Measurements from ENCODE around the gene SUSD3. TPM values are rescaled to one million over a fixed set of nuclear protein-coding genes. Genes with fewer than 3 reads are reported as not detected.
"Not testable (repeated sequence)": the region's sequence is repeated elsewhere in the genome, so short reads cannot be mapped to it uniquely, and the experiment has no call there.

The SUSD3 gene
- total RNA-seq = 1 to 10 TPM in 1 of 2 donors, under 1 TPM in 1; 0.95 to 2.0 TPM
- long read RNA-seq, partial matches to known transcripts = 0 of 1 reads
- long read RNA-seq, other reads (novel, unspliced or antisense) = 0 of 1 reads

- intact Hi-C loops (cut with DNase I, micrococcal nuclease) = no loop called here
- DNase-seq (peak; percentile 48 to 81), ATAC-seq (peak; percentile 75)
Observed at GRCh38 chr9:93058355-93059010, at the start of gene SUSD3. Gene SUSD3, plus strand, starts transcription at chr9:93058701. Its CDS starts 42 bp downstream, at chr9:93058743.

DNA sequence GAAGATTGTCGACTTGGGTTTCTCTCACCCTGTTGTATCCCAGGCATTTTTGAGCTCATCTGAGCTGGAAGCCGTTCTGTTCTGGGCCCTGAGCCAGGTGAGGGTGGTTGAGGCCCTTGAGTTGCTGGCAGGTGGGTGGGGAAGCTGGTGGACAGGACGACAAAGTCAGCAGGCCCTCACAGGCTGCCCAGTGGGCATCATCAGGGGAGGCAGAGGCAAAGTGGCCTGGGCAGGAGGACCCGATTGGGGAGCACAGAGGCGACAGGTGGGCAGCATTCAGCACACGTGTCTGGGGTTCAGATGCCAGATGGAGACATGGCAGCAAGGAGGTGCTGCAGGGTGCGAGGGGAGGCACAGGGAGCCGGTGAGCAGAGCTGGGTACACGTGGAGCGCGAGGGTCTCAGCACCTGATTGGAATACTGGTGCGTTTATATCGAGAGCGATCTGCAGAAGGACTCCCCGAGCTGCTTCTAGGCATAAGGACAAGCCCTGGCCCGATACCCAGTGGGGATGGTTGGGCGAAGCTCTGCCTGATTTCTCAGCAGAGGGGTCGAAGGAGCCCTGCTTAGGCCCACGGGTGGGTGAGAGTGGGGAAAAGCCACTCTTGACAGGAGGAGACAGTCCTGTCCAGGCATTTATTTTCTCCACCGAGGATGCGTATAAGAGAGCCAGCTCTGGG lies 49.0 kb upstream of the SUSD3 start:
- intact Hi-C loops (cut with DNase I, micrococcal nuclease) = no loop called here
- DNase-seq = no peak
- ATAC-seq = no peak

DNA sequence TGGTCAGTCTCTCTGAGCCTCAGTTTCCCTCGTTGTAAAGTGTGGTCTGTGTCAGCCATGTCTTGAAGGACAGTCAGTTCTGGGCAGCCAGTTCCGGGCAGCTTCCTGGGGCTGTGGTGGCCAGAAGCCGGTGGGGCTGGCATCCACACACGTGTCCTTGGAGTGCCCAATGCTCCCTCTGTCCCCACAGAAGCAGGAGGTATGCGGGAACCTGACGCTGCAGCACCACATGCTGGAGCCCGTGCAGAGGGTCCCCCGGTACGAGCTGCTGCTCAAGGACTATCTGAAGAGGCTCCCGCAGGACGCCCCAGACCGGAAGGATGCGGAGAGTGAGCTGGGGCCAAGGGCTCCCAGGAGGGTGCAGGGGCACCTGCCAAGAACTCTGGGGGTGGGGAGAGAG lies 48.4 kb upstream of the SUSD3 start:
- intact Hi-C loops (cut with DNase I, micrococcal nuclease) = no loop called here
- DNase-seq (no peak), ATAC-seq (no peak)

DNA sequence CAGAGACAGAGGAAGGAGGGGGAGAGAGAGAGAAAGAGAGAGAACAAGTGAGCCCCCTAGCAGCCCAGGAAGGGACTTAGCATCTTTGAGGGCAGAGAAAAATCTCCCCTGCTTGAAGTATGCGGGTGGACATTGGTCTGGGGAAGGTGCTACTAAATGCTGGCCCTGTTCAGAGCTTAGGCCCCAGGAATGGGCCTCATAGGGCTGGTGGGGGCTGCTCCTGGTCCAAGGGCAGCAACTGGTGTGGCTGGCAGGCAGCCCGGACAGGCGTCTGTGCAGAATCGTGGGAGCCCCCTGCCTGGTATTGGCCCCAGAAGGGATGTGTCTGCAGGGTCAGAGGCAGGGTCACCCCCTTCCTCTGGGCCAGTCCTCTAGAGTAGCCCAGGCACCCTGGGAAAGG lies 47.8 kb upstream of the SUSD3 start:
- intact Hi-C loops (cut with DNase I, micrococcal nuclease) = no loop called here
- no peak for ATAC-seq
- DNase-seq = no peak

- DNase-seq (no peak), ATAC-seq (no peak)
- intact Hi-C loops (cut with DNase I, micrococcal nuclease) = no loop called here
Observed at GRCh38 chr9:93011114-93011513, 47.4 kb upstream of the SUSD3 start.

- intact Hi-C loops (cut with DNase I, micrococcal nuclease) = no loop called here
- DNase-seq (no peak), ATAC-seq (no peak)
Observed at GRCh38 chr9:93012963-93013855, 45.3 kb upstream of the SUSD3 start.

- intact Hi-C loops (cut with DNase I, micrococcal nuclease) = no loop called here
- DNase-seq (no peak), ATAC-seq (no peak)
Observed at GRCh38 chr9:93013856-93014582, 44.5 kb upstream of the SUSD3 start.

DNA sequence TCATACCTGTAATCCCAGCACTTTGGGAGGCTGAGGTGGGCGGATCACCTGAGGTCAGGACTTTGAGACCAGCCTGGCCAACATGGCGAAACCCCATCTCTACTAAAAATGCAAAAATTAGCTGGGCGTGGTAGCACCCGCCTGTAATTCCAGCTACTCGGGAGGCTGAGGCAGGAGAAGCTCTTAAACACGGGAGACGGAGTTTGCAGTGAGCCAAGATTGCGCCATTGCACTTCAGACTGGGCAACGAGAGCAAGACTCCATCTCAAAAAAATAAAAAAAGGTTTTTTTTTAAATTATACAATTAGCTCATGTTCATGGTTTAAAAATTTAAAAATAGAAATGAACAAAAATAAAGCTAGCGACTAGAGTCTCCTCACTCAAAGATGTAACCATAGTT lies 43.3 kb upstream of the SUSD3 start:
- intact Hi-C loops (cut with DNase I, micrococcal nuclease); ATAC-seq; DNase-seq: not testable (repeated sequence)

GRCh38 chr9:93017621-93018020 lies 40.9 kb upstream of the SUSD3 start:
- intact Hi-C loops (cut with DNase I, micrococcal nuclease) = no loop called here
- ATAC-seq (no peak), DNase-seq (no peak)

- intact Hi-C loops (cut with DNase I, micrococcal nuclease) = no loop called here
- DNase-seq (no peak), ATAC-seq (no peak)
Observed at GRCh38 chr9:93020151-93020550, 38.4 kb upstream of the SUSD3 start.

DNA sequence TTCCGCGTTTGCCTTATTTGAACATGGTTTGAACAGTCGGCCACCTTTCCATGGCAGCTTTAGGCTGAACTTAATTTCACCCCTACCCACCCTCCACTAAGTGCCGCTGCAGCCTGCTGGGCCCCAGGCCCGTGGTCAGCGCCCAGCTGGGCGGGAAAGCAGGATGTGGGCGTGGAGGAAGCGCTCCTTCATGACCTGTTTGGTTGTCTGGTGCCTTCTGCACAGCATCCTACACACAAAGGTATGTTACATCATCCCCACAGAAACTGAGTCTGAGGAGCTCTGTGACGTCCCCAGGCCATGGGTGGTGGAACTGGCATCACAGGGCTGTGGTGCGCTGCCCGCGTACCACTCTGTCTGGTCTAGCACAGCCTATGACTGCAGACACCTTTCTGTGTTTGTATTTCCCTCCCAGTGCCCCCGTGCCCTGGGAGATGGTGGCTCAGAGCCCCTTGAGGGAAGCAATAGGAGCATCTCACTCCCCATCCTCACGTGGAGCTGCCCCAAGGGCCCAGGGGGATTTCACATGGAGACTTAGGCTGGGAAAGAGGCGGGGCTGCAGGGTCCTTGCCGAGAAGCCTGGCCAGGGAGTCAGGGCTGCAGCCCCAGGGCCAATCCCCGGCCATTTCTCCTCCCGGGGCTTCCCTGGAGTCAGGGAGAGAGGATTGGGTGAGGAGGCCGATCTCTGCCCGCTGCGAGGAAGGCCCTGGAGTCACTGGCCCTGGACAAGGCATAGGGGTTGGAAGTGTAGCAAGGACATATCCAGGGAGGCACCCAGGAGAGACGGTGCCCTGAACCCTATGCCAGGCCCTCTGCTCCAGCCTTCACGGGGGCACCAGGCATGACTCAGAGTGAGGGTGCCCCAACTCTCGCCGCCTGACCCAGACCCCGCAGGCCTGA lies 37.5 kb upstream of the SUSD3 start:
- intact Hi-C loops (cut with DNase I, micrococcal nuclease) = no loop called here
- ATAC-seq = peak; percentile 35
- no peak for DNase-seq

- no peak for ATAC-seq
Observed at GRCh38 chr9:93022066-93022465, 36.4 kb upstream of the SUSD3 start.

DNA sequence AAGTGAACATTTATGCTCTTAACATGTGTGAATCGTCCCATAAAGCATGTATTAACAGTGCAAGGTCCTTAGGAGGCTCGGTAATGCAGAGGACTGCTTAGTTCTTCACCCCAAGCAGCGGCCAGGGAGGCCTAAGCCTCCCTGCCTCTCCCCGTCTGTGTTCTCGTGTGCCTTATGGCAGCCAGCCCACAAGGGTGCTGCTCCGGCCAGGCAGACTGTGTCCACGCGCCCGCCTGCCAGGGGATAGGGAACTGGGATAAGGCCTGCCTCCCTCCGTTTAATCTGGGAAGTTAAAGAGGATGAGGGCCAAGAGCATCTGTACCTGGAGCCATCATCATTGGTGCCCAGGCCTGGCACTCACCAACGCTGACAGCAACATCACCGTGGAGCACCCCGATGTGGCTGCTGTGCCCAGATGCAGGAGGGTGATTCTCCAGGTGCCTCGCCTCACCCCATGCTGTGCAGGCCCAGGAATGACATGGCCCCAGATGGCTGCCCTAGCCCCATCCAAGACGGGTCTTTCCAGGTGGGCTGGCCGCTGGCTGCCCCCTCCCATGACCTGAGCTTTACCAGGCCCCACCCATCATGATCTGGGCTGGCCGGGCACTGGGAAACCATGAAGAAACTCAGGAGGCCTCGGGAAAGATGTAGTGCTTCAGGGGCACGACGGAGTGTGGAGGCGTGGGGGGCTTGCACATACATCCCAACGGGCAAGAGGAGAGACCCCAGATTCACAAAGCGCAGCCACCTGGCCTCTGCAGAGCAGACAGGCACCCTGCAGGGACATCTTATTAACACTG lies 35.6 kb upstream of the SUSD3 start:
- DNase-seq = no peak

More at GRCh38 chr9:93022066-93022465, 36.4 kb upstream of the SUSD3 start:
- intact Hi-C loops (cut with DNase I, micrococcal nuclease) = no loop called here
- no peak for DNase-seq

DNA sequence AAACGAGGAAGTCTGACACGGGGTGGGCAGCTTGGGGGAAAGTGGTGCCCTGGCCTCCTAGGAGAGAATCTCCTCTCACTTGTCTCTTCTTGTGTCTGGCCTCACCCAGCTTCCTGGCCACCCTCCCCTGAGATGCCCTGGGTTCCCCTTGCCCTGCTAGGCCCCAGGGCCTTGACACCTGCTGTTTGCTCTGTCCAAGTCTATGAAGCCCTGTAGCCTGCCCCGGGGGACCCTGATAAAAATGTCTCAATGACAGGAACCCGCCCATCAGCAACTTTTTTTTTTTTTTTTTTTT lies 35.0 kb upstream of the SUSD3 start:
- DNase-seq (no peak), ATAC-seq (no peak)
- intact Hi-C loops (cut with DNase I, micrococcal nuclease) = no loop called here

More for the DNA sequence above, 35.6 kb upstream of the SUSD3 start:
- no peak for ATAC-seq
- intact Hi-C loops (cut with DNase I, micrococcal nuclease) = no loop called here

DNA sequence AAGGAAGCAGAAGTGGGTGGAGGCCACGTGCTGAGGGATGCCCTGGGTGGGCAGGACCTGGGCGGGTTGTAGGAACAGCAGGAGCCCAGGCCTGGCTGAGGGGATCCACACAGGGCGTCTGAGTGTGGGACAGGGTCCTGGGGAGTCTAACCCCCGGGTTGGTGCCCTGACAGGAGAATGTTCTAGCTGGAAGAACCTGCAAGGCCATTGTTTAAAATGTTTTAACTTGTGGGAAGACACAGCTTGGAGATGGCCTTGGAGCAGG lies 33.9 kb upstream of the SUSD3 start:
- ATAC-seq (no peak), DNase-seq (no peak)
- intact Hi-C loops (cut with DNase I, micrococcal nuclease) = no loop called here

DNA sequence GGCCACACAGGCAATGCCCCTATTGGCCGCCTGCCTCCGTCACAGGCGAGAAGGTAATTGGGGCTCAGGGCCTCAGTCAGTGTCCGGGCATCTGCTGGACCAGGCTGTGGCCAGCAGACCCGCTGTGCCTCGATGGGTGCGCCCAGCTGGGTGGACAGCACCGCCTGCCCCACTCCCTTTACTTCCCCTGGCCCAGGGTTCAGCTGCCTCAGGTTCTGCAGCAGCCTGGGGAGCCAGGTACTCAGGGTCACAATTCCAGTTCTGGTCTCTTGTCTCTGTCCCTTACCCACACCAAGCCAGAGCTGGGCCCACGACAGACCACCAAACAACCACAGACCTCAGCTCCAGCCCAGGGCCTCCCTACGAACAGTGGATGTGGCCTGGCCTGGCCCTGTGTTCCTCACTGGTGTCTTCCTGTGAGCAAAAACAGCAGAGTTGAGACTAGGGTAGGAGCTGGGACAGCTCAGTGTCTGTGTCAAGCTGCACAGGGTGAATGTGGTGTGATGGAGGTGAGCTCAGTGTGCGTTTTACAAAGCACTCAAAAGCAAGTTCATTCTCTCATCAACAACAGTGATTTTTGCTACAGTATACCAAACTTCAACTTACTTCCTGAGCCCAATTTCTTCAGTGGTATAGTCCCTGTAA lies 33.4 kb upstream of the SUSD3 start:
- no peak for DNase-seq
- no peak for ATAC-seq
- intact Hi-C loops (cut with DNase I, micrococcal nuclease) = no loop called here

GRCh38 chr9:93025736-93026135 lies 32.8 kb upstream of the SUSD3 start:
- intact Hi-C loops (cut with DNase I, micrococcal nuclease) = no loop called here
- DNase-seq (no peak), ATAC-seq (no peak)
